DLD1 (cell line): ENCODE results near the gene GAS2.

Experiments
- in situ Hi-C: cut with HindIII; loops from 2 replicates; pipeline ENCODE4 v1.10.0; 2017; ENCODE audit warnings: low sequenced_read_pairs

GAS2 gene

DNA sequence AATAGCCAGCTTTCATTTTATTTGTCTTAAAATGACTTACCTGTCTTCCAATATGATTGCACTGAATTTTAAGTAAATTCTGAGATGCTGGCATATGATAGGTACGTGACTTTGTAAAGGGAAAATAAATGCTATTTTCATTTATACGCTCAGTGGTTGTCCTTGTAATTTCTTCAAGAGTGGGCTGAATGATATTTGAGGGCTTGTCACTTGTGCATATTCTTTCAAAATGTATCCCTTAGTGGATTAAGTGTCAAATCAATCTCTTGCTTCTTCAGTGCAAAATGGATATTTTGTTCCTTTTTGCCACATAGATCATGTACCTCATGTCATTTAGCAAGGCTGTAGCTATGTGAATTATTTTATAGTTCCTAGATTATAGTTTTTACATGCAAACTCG, 56.9 kb downstream of the GAS2 start:
- in situ Hi-C loops: no loop called here

DNA sequence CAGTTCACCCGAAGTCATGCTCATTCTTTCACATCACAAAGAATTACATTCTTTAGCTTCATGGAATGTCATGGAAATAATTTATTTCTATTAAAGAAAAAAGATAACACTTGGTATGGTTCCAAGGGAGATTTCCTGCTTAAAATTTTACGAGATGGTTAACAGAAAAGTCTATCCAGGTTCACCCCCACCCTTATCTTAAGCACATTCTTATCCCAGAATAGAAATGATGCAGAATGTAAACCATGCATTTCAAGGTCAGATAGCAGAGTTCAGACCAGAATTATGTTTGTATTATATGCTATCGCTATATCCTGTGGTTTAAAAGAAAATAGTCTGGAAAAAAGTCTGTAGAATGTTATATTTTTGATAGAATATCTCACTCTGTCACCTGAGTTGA, 58.7 kb downstream of the GAS2 start:
- in situ Hi-C loops: no loop called here

DNA sequence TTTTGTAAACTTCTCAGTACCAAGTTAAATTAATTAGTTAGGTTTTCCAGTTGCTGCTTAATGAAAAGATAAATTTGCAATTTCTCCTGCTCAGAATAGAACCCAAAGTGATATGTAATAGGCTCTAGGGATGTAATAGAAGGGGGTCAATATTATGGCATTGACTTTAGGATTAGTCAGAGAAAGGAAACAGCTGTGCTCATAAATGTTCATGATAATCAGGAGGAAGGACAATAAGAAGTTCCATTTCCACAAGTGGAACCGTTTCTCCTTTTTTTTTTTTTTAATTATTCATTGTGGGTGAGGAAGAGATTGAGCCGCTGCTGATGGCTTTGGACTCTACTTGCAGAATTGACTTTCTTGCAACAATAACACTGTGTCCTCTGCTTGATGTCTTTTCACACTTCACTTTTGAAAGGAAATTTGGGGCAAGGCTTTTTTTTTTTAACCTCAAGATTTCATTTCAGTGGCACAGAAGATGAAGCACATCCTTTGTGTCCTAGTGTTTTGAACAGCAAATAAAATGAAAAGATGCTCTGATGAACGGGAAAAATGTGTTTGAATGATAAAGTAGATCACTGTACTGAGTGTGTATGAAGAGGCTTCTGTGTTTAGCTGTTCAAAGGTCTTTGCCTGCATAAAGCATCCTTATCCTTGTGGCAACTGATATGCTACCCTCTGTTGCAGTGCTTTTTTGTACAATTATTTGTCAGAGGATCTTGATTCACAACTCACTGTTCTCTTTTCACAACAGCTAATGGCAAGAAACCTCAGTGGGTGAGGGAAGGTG, 62.4 kb downstream of the GAS2 start:
- in situ Hi-C loops: no loop called here

DNA sequence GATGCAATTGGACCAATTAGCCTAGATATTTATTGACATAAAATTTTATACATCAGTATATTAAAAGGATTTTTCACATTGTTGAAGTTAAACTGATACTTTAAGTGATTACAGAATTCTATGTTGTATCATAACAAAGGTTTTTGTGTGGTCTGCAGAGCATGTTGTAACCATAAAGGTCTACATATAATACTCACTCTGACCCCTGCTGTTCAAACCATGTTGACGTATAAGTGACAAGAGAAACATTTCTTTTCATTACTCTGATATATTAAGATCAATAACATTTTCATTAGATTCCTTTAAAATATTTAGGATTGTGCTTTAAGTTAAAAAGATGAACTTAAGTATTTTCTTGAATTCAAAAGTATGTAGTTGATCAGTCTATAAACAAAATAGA, 63.9 kb downstream of the GAS2 start:
- in situ Hi-C loops: no loop called here

DNA sequence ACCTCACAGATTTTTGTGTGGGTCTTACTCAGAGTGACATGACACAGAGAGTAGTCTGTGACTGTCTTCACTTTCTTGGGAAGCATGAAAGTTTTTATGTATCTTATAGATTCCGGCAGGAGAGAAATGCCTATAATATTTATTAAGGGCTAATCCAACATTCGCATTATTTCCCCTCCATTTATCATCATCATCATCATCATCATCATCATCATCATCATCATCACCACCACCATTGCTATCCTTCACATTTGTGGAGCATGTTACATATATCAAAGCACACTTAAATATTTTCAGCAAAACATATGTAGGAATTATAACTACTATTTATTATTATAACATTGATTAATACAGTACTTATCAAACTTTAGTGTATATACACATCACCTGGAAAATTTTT, 66.2 kb downstream of the GAS2 start:
- in situ Hi-C loops: no loop called here

DNA sequence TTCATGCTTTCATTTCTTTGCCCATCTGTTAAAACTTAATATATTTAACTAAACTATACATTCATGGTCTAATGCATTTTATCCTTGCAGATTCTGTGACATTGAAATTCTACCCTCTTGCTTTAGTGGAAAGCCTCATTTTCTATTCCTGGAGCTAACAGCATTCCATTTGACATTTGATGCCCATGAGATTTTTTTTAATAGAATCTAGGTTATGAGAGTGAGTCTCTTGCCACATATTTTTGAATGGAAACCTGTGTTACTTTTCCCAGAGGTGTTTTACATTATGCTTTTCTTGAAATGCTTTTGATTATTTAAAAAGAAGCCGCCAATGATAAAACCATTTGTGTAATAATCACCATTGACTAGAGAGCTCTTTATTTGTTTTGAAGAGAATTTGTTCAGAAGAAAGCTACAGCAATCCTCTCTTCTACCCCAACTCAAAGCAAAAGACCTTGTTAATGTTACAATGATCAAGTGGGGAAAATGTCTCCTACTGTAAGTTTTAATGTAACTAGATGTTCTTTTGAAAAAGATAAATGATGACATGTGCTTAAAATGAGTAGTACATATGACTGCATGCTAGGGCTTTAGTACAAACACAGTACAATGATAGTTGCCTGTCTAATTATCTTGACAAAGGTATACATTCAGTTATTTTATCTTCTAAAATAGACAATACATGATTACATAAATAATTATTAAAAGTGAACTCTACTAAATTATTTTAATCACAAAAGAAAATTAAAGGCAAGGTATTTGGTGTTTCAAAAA, 67.3 kb downstream of the GAS2 start:
- in situ Hi-C loops: no loop called here

DNA sequence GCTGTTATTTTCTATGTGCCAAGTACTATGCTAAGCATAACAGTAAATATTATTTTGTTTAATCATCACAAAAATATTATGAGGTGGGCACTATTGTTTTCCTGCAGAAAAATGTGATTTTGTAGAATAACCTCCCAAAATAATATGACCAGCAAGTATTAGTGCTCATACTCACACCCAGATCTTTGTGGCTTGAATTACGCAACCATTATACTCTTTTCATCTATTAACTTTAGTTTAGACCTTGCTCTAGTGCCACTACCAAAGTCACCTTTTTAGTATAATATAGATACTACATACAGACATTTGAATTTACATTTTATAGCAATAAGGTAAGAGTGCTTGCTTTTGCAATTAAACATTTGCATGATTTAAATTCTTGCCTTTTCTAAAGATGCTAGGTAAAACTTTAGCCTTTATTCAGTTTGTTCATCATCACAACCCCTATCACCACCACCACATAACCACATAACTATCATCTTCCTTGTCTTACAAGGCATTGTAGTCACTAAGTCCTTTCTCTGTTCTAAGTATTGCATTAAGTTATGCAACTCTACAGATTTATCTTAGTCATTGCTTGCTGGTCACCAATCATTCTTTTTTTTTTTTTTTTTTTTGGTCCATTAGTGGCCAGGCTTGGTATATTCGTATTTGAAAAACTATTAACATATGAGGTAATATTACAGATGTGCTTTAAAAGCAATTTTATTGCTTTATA, 68.4 kb downstream of the GAS2 start:
- in situ Hi-C loops: no loop called here

DNA sequence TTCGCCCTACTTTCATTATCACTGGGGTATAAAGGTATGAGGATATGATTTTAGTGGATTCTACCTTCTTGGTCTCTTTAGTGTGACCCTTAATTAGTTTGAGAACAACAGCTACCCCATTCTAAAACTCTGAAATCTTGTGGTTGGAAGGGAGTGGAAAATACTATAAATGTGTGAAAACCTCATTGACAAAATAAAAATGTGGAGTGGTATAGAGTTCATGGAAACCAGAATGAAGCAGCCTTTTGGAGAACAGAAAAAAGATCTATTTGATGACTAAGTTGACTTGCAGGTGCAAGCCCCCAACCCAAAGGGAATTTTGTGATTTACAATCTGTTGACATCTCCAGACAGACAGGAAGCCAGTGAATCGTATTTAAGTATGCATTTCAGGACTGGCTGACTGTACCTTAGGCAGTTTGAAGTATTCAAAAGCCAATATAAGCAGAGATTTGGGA, 75.8 kb downstream of the GAS2 start:
- in situ Hi-C loops: no loop called here

DNA sequence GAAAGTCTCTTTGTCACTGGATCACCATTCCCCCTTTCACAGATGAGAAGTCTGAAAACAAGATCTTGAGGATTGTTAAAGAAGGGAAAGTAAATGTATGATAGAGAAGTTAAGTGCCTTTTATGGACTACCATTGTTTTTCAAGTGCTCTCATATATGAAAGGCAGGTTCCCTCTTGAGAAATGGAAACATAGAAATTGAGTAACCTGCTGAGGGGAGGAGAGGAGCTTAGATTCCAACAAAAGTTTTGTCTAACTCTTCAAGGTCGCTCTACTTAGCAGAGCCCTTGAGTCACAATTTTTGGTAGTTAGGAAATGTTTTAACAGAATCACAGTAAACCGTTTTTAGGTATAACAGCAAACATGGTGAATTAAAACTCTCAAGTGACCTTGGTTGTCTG, 83.1 kb downstream of the GAS2 start:
- in situ Hi-C loops: no loop called here

DNA sequence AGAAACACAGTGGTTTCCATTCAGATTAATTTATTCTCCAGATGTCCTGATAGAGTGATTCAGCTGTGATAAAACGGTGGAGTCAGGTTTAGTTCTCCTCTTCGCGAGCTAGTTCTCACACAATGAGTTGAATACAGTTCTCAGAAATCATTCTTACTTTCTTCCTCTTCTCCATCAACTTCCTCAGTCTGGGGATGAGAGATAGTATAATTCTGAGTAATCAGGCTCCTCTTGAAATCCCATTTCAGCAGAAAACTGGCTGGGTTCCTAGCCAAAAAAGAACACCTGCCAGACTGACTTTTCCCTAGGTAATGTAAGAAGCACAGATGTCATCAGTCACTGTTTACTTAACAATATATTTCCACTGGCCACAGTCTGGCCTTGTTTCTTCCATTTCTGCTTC, 86.5 kb downstream of the GAS2 start:
- in situ Hi-C loops: no loop called here

DNA sequence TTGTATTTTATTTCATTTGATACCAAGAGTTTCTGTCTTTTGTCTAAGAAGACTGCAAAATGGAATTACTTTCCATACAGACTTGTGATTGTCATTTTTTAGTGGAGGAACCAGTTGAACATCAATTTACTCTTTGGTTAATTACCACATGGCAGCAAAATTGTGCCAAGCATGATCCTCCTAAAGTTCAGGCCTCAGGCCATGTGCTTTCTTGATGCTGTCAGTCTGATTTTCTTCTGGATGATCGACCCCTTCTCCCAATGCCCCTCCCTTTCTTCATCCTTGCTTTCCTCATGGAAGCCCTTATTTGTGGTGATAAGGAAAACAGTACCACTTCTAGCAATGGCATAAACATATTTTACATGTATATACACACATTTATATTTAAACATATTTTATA, 87.0 kb downstream of the GAS2 start:
- in situ Hi-C loops: no loop called here

DNA sequence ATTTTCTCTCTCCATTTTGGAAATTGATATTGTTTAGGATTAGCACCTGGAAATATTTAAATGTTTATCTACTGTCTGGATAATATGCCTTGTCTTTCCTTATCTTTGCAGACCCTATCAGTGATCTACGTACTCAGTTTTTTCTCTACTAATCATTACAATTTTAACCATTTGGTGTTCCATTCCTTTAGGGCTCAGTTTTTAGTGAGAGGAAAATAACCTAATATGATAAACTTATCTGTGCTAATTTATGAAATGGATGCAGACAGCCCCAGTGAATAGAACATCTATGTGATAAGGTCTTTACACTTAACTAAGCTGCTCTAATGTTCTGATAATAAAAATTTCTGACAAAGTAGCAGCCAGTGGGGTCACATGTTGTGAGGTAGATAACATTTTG, 94.7 kb downstream of the GAS2 start:
- in situ Hi-C loops: no loop called here

DNA sequence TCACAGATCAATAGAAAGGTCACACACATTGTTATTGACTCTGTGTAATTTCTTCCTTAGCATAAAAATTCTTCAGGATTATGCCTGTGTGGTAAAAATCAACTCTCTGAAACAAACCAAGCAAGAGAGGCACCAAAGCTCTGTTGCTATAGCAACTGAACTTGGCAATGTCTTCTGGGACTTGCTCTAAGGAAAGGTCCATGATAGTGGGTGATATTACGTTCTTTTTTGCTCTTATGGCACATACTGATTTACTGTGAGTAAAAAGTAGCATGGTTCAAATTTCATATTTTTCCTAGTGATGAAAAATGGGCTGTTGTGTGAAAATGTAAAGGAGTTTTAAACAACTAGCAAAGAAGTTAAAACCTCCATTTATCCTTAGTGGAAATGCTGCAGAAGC, 96.8 kb downstream of the GAS2 start:
- in situ Hi-C loops: no loop called here

DNA sequence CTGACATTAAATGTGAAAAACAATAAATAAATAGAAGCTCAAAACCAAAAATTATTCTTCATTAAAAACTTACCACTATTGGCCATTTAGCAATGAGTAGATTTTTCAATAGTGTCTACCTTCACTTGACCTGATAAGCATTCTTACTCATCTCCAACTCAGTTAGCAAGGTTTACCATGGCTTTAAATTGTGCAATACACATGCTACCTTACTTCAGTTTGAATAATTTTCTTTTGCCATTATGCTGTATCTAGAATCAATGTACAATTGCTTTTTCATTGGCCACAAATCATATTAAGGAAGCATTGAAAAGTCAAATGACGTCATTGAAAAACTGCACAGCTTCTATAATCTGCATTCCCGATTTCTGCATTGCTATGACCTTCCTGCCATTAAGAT, 98.3 kb downstream of the GAS2 start:
- in situ Hi-C loops: no loop called here

DNA sequence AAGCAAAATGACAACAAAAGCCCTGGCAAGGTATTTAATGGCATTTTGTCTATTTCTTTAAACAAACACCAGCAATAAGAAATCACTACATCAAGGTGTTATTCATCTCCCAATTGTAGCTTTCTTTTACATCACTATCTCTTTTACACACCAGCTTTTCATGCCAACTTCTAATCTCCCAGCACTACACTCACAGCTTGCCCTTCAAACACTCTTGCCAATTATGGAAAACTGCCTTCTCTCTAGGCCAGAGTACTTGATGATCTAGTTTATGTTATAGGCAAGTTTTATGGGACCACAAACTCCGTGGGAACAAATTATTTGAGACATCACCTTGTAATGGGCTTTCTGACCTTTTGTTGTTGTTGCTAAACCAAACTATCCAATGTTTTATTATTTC, 101.9 kb downstream of the GAS2 start:
- in situ Hi-C loops: no loop called here

DNA sequence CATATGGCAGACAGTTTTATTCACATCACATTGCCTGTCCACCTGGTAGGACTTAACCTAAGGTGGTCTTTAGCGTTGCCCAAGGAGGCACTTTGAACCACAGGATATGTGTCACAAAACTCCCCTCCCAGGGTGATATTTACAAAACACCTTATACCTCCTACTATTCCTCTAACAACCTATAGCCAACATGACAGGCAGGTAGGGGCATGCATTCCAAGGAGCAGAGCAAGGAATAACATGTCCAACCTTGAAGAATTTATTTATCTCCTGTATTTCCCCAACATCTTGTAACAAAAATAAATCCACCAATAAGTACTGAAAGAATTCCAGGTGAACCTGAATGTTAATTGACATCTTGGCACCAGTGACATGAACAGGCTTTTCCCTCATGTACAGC, 102.7 kb downstream of the GAS2 start:
- in situ Hi-C loops: no loop called here

DNA sequence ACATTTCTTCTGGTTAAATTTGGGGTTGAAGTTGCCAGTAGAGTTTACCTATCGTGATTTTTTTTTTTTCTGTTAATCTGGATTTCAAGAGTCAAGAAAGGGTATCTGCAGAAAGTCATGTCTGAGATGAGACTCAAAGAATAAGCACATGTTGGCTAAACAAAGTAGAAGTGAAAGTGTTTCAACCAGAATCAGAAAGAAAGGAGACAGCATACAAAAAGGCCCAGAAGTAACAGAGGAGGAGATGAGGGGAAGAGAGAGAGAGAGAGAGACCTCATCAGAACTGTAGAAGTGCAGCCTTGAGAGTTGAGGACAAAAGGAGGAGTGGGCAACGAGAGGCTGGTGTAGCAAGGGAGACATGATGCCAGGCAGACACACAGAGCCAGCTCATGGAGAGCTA, 108.3 kb downstream of the GAS2 start:
- in situ Hi-C loops: no loop called here

DNA sequence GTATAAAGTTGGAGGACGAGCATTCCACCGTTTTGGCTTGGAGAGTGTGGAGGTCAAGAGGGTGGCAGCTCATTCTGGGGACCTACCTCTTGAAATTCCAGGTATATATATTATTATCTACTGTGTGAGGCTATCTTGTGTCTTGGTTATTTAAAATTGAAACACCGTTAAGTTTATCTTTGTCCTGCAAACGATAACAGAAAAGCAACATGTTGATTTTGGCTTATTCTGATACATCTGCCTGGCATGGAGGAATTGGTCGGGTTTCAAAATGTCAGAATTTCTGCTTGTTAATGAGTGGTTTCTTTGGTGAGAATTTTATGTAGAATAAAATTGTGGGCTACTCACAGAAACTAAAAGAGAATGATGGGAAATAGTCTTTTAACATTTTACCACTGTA, 108.8 kb downstream of the GAS2 start:
- in situ Hi-C loops: no loop called here

DNA sequence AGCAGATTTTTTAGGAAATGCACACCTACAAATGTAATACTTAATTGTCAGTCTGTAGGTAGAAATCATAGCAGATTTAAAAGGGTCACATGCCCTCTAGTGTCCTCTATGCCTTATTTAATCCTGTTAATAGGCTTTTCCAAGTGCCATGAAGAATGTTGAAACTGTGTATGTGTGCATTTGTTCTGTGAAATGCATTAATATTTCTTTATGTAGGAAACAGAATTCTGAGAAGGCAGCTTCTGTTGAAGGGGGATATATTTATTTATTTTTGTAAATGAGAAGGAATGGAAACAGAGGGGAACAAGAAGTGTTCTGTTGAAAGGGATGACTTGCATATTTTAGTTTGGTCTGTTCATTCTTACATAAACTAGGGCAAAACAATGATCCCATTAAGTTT, 112.2 kb downstream of the GAS2 start:
- in situ Hi-C loops: no loop called here

DNA sequence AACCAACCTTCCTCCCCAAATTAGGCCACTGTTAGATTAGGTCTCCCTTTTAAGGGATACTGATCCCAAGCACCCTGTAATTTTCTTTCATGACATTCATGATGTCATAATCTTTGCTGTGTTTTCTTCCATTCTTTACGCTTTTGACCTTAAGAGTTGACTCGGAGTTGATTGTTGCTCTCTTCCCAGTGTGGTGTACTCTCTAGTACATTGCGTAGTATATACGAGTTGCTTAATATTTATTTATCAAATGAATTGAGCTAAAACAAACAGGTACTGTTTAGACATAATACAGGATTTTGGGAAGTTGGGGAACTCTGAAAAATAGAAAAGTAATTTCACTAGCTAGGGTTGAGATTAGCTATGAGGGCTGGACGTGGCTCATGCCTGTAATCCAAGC, 113.4 kb downstream of the GAS2 start:
- in situ Hi-C loops: no loop called here

DNA sequence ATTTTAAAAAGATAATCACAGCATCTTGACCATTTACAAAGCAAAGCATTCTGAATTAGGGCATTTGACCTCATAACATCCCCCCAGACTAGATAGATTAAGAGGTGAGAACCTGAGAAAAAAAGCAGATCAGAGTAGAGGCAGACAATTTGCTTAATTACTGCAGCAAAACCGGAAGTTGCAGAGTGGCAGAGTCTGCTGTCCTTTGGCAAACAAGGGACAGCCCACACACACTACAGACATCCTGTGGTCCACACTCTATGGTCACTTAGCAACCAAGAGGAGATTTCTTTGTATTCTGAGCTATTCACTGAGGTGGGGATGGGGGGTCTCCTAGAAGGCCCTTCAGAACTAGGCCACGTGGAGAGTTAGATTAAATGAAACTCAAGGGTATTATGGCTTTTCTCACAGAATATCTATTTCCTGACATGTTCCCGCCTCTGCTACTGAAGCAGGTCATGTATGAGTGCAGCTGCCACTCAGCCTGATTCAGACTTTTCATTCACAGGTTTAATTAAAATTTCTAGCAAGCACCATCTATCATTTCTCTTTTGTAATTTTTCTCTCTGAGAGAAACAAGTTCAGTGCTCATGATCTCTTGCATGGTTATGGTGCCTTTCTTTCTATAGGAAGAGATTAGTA, 114.7 kb downstream of the GAS2 start:
- in situ Hi-C loops: no loop called here
